HG03558 (cell line): Measurements from ENCODE around the gene RALB.

Source experiments
- ATAC-seq: cut with Tn5 transposase; IDR thresholded peaks from one replicate; pipeline ENCODE4 v1.9.1; 2021; ENCODE audit warnings: moderate number of reproducible peaks; ENCODE audit not compliant: unreplicated experiment; ENCODE audit errors: extremely low read depth

The RALB gene

GRCh38 chr2:120260736-120261135 lies 8.1 kb downstream of the RALB start:
- ATAC-seq = no peak

- ATAC-seq = peak; percentile 88
Measured at GRCh38 chr2:120261387-120262006, 8.8 kb downstream of the RALB start.

- no peak for ATAC-seq
Measured at GRCh38 chr2:120262150-120262549, 9.5 kb downstream of the RALB start.

GRCh38 chr2:120262761-120263428 lies 10.2 kb downstream of the RALB start:
- ATAC-seq = no peak

- no peak for ATAC-seq
Measured at GRCh38 chr2:120265006-120265405, 12.4 kb downstream of the RALB start.

- no peak for ATAC-seq
Measured at GRCh38 chr2:120267348-120267747, 14.7 kb downstream of the RALB start.

GRCh38 chr2:120269076-120269744 lies 16.6 kb downstream of the RALB start:
- no peak for ATAC-seq

GRCh38 chr2:120269816-120270215 lies 17.2 kb downstream of the RALB start:
- ATAC-seq = no peak

GRCh38 chr2:120271711-120272379 lies 19.2 kb downstream of the RALB start:
- ATAC-seq = no peak

GRCh38 chr2:120272763-120273481 lies 20.3 kb downstream of the RALB start:
- no peak for ATAC-seq

GRCh38 chr2:120275617-120276400 lies 23.2 kb downstream of the RALB start:
- ATAC-seq = no peak

- ATAC-seq = no peak
Measured at GRCh38 chr2:120277505-120278205, 25.0 kb downstream of the RALB start.

- ATAC-seq = no peak
Measured at GRCh38 chr2:120278901-120279300, 26.2 kb downstream of the RALB start.

GRCh38 chr2:120279708-120280107 lies 27.1 kb downstream of the RALB start:
- ATAC-seq = no peak

- no peak for ATAC-seq
Measured at GRCh38 chr2:120283649-120284048, 31.0 kb downstream of the RALB start.

- ATAC-seq = no peak
Measured at GRCh38 chr2:120285056-120285455, 32.4 kb downstream of the RALB start.

- ATAC-seq = peak; percentile 97
Measured at GRCh38 chr2:120287183-120288015, 34.7 kb downstream of the RALB start.

GRCh38 chr2:120288016-120288373 lies 35.3 kb downstream of the RALB start:
- no peak for ATAC-seq
